HAP-1 (cell line): ENCODE measurements around the gene SYNJ2.
A peak's percentile ranks its signal among the peaks of the same experiment; 100 is the strongest.

Source experiments
- DNase-seq, 2 experiments: peaks; one replicate each; pipeline ENCODE4 v3.0.0-alpha.2; 2016 to 2020; ENCODE audit warnings: low spot score in 2 of 2
- H3K27me3 ChIP-seq: fragments of 250-450 bp; sonication (Bioruptor Pico); 2 replicates; pipeline ENCODE4 v1.5.1; 2020; ENCODE audit warnings: low read depth, mild to moderate bottlenecking, moderate library complexity
- H3K36me3 ChIP-seq: fragments of 250-450 bp; sonication (Bioruptor Pico); replicated peaks from 2 replicates; pipeline ENCODE4 v1.5.1; 2020; ENCODE audit warnings: mild to moderate bottlenecking
- H3K4me1 ChIP-seq: fragments of 250-450 bp; sonication (Bioruptor Pico); 2 replicates; pipeline ENCODE4 v1.5.1; 2020; ENCODE audit warnings: mild to moderate bottlenecking
- H3K4me3 ChIP-seq: fragments of 250-450 bp; sonication (Bioruptor Pico); 2 replicates; pipeline ENCODE4 v1.5.1; 2020; ENCODE audit warnings: mild to moderate bottlenecking, moderate library complexity
- H3K9me3 ChIP-seq: fragments of 250-450 bp; sonication (Bioruptor Pico); 2 replicates; pipeline ENCODE4 v1.5.1; 2020; ENCODE audit warnings: mild to moderate bottlenecking, moderate library complexity
- in situ Hi-C: fragments of 300-500 bp; cut with MboI; formaldehyde crosslinking; loops from 3 replicates; pipeline ENCODE4 v1.14.3; 2020; ENCODE audit warnings: low sequenced_read_pairs, inconsistent platforms, mixed read lengths

Gene SYNJ2

DNA sequence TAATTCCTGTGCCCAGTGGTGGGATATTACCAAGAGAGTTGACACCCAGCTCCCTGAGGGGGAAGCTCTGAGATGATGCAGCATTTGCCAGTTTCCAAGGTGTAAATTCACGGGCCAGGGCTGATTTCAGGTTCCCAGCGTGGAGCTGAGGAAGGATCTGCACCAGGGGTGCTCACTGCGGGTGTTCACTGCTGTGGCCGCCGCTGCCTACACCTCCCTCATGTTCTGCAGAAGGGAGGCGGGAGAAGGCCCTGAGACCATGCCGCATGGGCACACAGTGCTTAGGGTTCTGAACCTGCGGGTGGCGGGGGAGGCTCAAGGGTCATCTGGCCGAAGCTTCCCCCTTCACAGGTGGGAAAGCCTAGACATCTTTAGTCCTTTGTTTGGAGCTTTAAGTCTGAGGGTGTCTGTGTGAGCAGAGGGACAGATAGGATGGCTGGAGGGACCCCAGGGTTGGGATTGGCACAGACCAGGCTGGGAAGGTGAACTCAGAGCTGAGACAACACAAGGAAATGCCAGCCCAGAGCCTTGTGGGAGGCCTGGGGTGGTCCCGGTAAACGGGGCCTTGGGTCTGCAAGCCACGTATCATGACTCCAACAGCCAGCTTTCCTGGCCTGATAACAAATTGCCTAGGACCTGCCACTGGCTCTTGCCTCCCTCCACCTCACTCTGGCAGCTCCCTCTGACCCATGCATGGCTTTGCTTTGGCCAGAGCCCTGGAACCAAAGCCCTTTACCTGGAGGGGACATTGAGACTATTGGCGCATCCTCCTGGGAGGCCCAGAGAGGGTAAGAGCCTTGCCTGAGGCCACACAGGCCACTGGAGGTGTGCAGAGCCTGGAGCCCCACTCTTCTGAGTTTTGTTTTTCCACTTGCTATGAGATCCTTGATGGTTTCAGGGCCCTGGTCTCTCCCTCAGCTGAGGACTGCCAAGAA lies 40.4 kb downstream of the SYNJ2 start:
- Histone ChIP-seq H3K27me3 (no peaks in the 10 kb centered on the region), H3K9me3 (no peaks in the 10 kb centered on the region), H3K36me3 (0 out of 2 replicates have a peak, but pooled peaks cover 3% of the 10 kb centered on the region), H3K4me3 (no peak overlapping the region), H3K4me1 (no peaks in the 10 kb centered on the region)
- DNase-seq: no peak
- in situ Hi-C loops: no loop called here

DNA sequence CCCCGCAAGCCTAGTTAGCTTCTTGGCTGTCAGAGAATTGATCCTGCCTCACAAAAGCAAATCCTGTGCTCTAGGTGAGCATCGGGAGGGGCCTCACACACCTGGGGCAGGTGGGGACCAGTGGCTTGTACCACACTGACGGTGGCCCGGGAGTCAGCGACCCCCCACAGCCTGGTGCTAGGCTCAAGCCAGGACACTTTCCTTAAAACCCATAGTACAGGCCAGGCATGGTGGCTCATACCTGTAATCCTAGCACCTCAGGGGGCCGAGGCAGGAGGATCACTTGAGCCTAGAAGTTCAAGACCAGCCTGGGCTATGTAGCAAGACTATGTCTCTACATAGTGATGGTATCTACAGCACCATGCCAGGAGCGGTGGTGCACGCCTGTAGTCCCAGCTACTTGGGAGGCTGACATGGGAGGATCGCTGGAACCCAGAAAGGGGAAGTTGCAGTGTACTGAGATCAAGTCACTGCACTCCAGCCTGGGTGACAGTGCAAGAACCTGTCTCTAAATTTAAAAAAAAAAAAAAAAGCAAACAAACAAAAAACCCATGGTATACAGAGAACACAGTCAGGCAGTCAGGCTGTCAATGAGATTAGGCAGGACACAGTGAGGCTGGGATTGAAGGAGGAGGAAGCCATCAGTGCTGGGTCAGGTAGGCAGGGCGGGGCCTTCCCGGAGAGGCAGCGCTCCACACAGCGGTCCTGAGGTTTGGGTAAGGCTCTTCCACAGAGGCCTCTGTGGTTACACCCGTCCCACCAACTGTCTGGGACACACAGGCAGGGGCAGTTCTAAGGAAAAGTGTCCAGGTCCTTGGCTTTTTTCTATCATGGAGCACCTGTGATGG lies 41.3 kb downstream of the SYNJ2 start:
- H3K27me3 ChIP-seq: no peaks in the 10 kb centered on the region
- in situ Hi-C loops: no loop called here
- H3K4me3 ChIP-seq: no peak overlapping the region
- H3K9me3 ChIP-seq: no peaks in the 10 kb centered on the region
- 0 out of 2 replicates have a peak, but pooled peaks cover 3% of the 10 kb centered on the region for H3K36me3 ChIP-seq
- no peak for DNase-seq
- no peaks in the 10 kb centered on the region for H3K4me1 ChIP-seq

DNA sequence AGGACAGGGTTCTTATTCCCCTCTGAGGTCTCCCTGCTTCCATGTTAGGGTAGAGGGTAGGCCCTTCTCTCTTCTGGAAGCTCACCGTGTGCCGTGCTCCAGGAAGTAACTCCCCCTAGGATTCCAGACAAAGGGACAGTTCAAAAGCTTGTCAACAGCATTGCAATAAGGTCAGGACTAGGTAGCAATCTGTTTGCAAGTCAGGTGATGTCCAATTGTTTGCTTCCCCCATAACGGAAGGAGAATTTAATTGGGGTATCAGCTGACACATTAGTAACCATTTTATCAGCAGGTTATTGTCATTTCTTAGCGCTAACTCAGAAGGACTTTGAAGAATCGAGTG lies 41.9 kb downstream of the SYNJ2 start:
- H3K27me3 ChIP-seq: no peaks in the 10 kb centered on the region
- H3K36me3 ChIP-seq: 0 out of 2 replicates have a peak, but pooled peaks cover 3% of the 10 kb centered on the region
- DNase-seq: no peak
- H3K4me3 ChIP-seq: no peak overlapping the region
- in situ Hi-C loops: no loop called here
- no peaks in the 10 kb centered on the region for H3K4me1 ChIP-seq
- no peaks in the 10 kb centered on the region for H3K9me3 ChIP-seq

DNA sequence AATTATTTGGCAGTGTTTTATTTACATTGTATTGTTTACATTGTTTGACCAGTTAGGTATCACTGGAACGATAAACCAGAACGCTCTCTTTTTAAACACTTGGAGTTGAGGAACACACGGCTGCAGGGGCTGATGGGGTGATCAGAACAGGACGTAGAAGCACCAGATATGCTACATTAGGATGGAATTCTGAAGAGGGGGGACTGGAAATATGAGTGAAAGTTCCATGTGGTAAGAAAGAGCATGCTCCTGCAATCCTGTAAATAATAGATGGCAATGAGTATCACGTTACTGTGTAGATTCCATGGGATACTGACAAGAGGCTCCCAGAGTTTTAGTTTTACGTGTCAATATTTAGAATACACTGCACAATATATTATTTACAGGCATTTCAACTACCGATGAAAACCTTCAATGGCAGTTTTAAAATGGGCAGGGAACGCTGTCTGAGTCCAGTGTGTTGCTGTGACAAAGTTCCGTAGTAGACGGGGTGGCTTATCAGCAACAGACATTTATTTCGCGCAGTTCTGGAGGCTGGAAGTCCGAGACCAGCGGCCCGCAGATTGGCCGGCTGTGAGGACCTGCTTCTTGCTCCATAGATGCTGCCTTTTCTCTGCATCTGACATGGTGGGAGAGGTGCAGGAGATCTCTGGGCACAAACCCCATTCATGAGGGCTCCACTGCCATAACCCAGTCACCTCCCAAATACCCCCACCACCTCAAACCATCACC lies 43.1 kb downstream of the SYNJ2 start:
- Histone ChIP-seq H3K4me3 (no peak overlapping the region), H3K36me3 (0 out of 2 replicates have a peak, but pooled peaks cover 3% of the 10 kb centered on the region), H3K4me1 (no peaks in the 10 kb centered on the region), H3K9me3 (no peaks in the 10 kb centered on the region), H3K27me3 (no peaks in the 10 kb centered on the region)
- in situ Hi-C loops: no loop called here
- no peak for DNase-seq

DNA sequence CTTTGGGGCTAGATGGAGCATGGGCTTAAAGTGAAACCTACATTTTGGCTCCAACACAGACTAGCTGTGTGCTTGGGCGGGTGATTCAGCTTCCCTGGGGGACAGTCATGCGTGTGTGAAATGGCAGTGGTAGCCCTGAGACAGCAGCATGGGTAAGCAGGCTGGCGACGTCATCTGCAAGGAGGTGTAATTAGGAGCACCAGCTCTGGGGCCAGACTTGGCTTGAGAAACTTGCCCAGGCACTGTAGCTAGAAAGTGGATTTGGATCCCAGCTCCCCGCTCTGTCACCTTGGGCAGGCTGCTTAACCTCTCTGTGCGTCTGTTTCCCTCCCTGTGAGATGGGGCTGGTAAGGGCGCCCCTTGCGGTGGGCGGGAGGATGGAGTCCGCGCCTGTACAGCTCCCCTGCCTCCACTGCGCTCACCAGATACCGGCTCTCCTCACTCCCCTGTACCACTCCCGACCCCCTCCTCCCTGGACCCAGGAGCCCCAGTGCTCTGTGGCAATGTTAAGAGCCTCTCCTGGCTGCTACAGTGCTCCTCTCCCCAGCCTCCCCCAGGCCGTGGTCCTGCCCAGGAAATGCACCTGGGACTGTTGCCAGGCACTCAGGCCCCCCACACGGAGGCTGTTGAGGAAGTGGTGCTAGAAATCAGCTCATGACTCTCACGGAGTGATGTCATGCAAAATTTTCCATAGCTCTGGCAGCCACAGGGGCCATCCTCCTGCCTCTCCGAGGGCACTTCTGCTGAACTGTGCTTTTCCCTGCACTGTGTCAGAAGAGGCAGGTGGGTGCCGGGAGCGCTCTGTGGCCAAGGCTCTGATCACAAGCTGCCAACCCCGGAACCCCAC lies 44.6 kb downstream of the SYNJ2 start:
- H3K36me3 ChIP-seq: no peaks in the 10 kb centered on the region
- in situ Hi-C loops: no loop called here
- H3K4me3 ChIP-seq: no peak overlapping the region
- H3K27me3 ChIP-seq: no peaks in the 10 kb centered on the region
- H3K4me1 ChIP-seq: no peaks in the 10 kb centered on the region
- H3K9me3 ChIP-seq: no peaks in the 10 kb centered on the region
- peak in 1 of 2 experiments; percentile 35 for DNase-seq

DNA sequence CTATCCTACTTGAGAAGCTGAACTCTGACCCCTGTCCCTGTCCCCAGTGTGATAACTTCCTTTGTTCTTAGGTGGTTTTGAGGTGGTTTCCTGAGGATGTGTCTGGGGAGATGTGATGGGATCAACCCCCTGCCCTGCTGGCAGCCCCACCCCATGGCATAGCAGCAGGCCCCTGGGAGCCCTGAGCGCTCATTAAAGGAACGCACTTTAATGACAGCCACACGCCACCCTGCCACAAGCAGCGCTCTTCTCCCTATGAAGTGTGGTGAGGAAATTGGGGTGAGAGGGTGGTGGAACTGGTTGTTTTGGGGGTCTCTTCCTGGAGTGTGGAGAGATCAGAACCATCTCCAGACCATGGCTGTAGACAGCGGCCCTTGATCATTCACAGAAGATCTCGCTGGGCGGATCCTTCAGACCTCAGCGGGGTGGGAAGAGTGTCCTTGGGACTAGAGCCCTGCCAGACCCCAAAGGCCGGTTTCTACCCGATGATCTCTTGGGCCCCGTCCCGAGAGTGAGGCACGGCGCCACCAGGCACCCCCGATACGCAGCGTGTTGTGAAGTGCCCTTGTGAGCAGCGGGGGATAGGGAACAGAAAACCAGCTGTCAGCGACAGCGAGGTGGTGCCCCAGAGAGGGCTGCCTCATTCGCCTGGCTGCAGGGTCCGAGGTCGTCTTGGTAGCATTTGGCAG lies 45.4 kb downstream of the SYNJ2 start:
- in situ Hi-C loops: no loop called here
- Histone ChIP-seq H3K4me1 (no peaks in the 10 kb centered on the region), H3K4me3 (no peak overlapping the region), H3K9me3 (no peaks in the 10 kb centered on the region), H3K27me3 (no peaks in the 10 kb centered on the region), H3K36me3 (no peaks in the 10 kb centered on the region)
- no peak for DNase-seq

DNA sequence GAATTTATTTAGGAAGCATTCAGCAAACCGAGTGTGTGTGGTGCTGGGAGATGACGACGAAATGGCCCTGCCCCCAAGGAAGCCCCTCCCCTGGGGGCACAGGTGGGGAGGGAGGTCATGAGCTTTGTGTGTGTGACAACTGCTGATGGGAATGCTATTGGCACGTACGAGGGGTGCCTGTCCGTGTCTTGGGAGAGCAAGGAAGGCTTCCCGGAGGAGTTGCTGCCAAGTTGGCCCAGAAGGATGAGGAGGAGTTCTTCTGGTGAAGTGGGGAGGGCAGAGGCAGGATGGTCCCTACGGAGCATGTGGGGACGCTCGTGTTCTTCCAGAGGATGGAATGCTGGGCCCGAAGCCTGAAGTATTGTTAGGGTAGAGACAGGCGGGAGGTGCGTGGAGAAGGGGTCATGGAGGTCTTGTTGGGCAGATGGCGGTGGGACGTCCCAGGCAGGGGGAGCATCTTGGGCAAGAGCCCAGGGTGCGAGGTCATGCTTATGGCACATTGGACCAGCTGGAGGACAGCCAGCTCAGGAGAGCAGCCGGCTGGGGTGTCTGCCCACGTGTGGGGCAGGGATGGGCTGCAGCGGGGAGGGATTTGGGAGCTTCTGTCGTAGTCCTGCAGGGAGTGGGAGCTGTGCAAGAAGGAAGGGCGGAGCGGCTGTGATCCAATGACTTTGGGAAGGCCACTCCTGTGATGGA lies 46.1 kb downstream of the SYNJ2 start:
- no peak for DNase-seq
- no peaks in the 10 kb centered on the region for H3K4me1 ChIP-seq
- H3K9me3 ChIP-seq: no peaks in the 10 kb centered on the region
- no peaks in the 10 kb centered on the region for H3K36me3 ChIP-seq
- no peak overlapping the region for H3K4me3 ChIP-seq
- in situ Hi-C loops: no loop called here
- H3K27me3 ChIP-seq: no peaks in the 10 kb centered on the region

DNA sequence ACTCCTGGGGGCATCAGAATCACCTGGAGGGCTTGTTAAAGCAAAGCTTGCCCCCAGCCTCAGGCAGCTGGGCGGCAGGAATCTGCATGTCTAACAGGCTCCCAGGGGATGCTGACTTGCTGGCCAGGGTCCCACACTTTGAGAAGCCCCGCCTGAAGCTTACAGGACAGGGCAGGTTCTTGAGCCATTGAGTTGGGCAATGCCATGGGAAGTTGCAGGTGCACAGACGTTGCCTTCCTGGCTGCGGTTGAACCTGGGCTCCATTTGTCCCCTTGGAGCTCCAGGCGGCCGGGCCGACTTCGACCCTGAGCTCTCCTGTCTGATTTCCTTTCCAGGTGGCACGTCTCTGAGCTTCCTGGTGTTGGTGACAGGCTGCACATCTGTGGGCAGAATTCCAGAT lies 46.8 kb downstream of the SYNJ2 start:
- no peaks in the 10 kb centered on the region for H3K4me1 ChIP-seq
- DNase-seq: no peak
- H3K27me3 ChIP-seq: no peaks in the 10 kb centered on the region

DNA sequence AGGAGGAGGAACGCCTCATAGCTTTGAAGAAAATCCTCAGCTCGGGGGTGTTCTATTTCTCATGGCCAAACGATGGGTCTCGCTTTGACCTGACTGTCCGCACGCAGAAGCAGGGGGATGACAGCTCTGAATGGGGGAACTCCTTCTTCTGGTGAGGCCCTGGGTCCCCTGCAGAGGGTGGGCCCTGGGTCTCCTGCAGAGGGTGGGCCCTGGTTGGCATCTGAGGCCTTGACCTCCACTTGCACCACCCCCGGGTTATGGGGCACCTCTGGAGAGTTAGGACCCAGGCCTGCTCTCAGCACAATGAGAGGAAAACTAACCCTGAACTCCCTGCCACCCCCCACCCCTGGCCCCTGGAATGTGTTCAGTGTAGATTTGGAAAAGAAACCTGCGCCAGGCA lies 47.2 kb downstream of the SYNJ2 start:
- DNase-seq: no peak
- no peak overlapping the region for H3K4me3 ChIP-seq
- no peaks in the 10 kb centered on the region for H3K9me3 ChIP-seq
- H3K4me1 ChIP-seq: no peaks in the 10 kb centered on the region
- no peaks in the 10 kb centered on the region for H3K36me3 ChIP-seq
- no peaks in the 10 kb centered on the region for H3K27me3 ChIP-seq
- in situ Hi-C loops: no loop called here

More for the DNA sequence above, 46.8 kb downstream of the SYNJ2 start:
- no peak overlapping the region for H3K4me3 ChIP-seq
- in situ Hi-C loops: no loop called here
- no peaks in the 10 kb centered on the region for H3K36me3 ChIP-seq
- no peaks in the 10 kb centered on the region for H3K9me3 ChIP-seq

DNA sequence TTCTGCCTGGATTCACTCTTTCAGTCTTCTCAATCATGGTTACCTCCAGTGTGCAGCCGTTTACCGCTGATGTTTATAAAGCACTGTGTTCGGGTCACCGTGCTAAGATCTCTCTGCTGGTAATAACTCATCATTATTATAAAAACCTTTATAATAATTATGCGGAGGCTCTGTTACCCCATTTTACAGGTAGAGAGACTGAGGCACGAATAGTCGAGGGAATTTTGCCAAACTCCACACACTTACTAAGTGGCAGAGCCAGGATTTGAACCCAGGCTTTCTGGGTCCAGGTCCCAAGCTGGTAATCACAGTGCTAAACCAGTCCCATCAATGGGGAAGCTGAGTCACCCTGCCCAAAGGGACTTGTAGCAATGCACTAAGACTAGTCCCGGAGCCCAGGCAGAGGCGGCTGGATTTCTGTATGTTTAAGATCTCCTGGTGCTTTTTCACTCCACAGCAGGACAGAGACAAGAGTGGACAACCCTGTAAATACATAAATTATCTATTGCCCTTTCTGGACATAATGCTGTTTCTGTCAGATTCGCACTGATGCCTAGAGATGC lies 48.1 kb downstream of the SYNJ2 start:
- H3K4me3 ChIP-seq: no peak overlapping the region
- no peaks in the 10 kb centered on the region for H3K27me3 ChIP-seq
- no peaks in the 10 kb centered on the region for H3K36me3 ChIP-seq
- H3K4me1 ChIP-seq: no peaks in the 10 kb centered on the region
- in situ Hi-C loops: no loop called here
- DNase-seq: no peak
- H3K9me3 ChIP-seq: no peaks in the 10 kb centered on the region

DNA sequence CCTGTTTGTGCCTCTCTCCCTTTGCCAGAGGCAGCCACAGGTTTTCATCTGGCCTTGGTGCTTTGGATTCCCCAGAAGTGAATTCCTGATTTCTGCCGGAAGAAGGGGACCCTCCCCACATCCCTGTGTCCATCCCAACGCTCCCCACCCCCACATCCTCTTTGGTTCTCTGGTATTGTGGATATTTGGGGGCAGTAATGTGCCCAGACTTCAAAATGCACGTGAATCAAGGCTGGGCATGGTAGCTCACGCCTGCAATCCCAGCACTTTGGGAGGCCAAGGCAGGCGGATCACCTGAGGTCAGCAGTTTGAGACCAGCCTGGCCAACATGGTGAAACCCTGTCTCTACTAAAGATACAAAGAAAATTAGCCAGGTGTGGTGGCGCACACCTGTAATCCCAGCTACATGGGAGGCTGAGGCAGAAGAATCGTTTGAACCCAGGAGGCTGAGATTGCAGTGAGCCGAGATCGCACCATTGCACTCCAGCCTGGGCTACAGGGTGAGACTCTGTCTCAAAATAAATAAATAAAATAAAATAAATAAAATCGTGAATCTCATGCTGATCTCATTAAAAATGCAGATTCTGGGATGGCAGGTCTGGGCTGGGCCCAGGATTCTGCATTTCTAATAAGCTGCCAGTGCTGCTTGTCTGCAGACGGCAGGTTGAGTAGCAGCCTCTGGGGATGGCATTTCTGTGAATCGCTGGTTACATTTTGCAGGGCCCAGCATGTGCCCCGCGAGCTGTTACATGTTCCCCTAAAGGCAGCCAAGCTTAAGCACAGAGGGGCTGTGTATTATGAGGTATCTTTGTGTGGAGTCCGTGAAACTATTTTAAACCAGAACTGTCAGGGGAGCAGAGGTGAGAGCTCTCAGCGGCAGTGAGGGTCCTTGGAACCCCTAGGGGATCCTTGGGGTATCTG lies 49.0 kb downstream of the SYNJ2 start:
- Histone ChIP-seq H3K27me3 (no peaks in the 10 kb centered on the region), H3K9me3 (no peaks in the 10 kb centered on the region), H3K4me1 (no peaks in the 10 kb centered on the region), H3K36me3 (0 out of 2 replicates have a peak, but pooled peaks cover 2% of the 10 kb centered on the region), H3K4me3 (no peak overlapping the region)
- in situ Hi-C loops: no loop called here
- no peak for DNase-seq
